HFF-Myc (cell line): Measurements from ENCODE around the gene CLTC.
A peak's percentile ranks its signal among the peaks of the same experiment; 100 is the strongest.

Experiments
- DNase-seq: peaks from one replicate; pipeline ENCODE4 v3.0.0-alpha.2; 2011; ENCODE audit warnings: low read depth; ENCODE audit errors: extremely low read depth
- H3K4me3 ChIP-seq: replicated peaks from 2 replicates; pipeline ENCODE4 v1.5.1; 2011; ENCODE audit warnings: low read depth, mild to moderate bottlenecking, control low read depth, low read length
- CTCF ChIP-seq: IDR thresholded peaks from 2 replicates; pipeline ENCODE4 v1.5.1; 2012; ENCODE audit warnings: mild to moderate bottlenecking, low read depth, low read length, control low read depth; ENCODE audit errors: missing control alignments

CLTC gene

GRCh38 chr17:59611503-59611902 lies 8.2 kb upstream of the CLTC start:
- DNase-seq = no peak
- H3K4me3 ChIP-seq = no peak overlapping the region
- TF ChIP-seq CTCF = no peak

GRCh38 chr17:59616253-59616920 lies 3.3 kb upstream of the CLTC start:
- DNase-seq = no peak
- no peak for TF ChIP-seq CTCF
- no peak overlapping the region for H3K4me3 ChIP-seq

GRCh38 chr17:59617156-59617732 lies 2.5 kb upstream of the CLTC start:
- H3K4me3 ChIP-seq = no peak overlapping the region
- no peak for DNase-seq
- TF ChIP-seq CTCF = no peak

- no peak for TF ChIP-seq CTCF
- H3K4me3 ChIP-seq = peak overlapping the region; percentile 97
- DNase-seq = no peak
These were observed 729 bp upstream of the CLTC start for GRCh38 chr17:59619035-59619297.

GRCh38 chr17:59620064-59620359 lies 317 bp downstream of the CLTC start:
- peak overlapping the region; percentile 97 for H3K4me3 ChIP-seq
- TF ChIP-seq CTCF = no peak
- DNase-seq = no peak

- no peak for DNase-seq
These were observed 994 bp downstream of the CLTC start for GRCh38 chr17:59620518-59621259.

More at GRCh38 chr17:59620518-59621259, 994 bp downstream of the CLTC start:
- no peak for TF ChIP-seq CTCF
- peak overlapping the region; percentile 97 for H3K4me3 ChIP-seq
